K562 (cell line): ENCODE data around the gene TAS2R10. TPM values are rescaled to one million over a fixed set of nuclear protein-coding genes. Genes with fewer than 3 reads are reported as not detected.
A peak's percentile ranks its signal among the peaks of the same experiment; 100 is the strongest.

Source experiments
- ATAC-seq: fragments of 200-7000 bp; cut with Tn5 transposase; 3 replicates; pipeline ENCODE4 v1.9.1; 2020; ENCODE audit warnings: moderate library complexity
- BruUV-seq: library from RNA; stranded (reverse); fragments of 400-500 nt; replicated peaks from 2 replicates; lab custom pipeline; 2021; lab: Mats Ljungman, UMichigan
- CTCF ChIA-PET: fragments of 300-600 bp; formaldehyde crosslinking; extraction: SDS; loops from one replicate; lab custom pipeline; 2021; ENCODE audit warnings: low intra/inter-chr PET ratio; lab: Yijun Ruan, JAX
- POLR2A ChIA-PET: fragments of 300-600, 350-650 bp; sonication (Branson Sonifier 250); formaldehyde crosslinking; extraction: SDS; loops from one replicate; lab custom pipeline; 2021; ENCODE audit warnings: antibody characterized with exemption, inconsistent platforms; lab: Yijun Ruan, JAX
- DNase-seq, 4 experiments: peaks; one replicate each; pipeline versions ENCODE4 v3.0.0 to v3.0.0-alpha.2; 2011 to 2018; ENCODE audit warnings: low spot score in 3 of 4, mixed read lengths in 3 of 4; ENCODE audit errors: extremely low read depth in 1 of 4
- FAIRE-seq: peaks from 2 replicates; lab custom pipeline; 2011; peaks lifted over from hg19 to GRCh38; lab: Jason Lieb, UNC
- H2AFZ ChIP-seq: 2 replicates; pipeline ENCODE4 v1.6.0; 2011; ENCODE audit warnings: low read depth, low read length, control low read depth, inconsistent platforms
- H3K27ac ChIP-seq: fragments of 200-600 bp; 3 replicates; pipeline ENCODE4 v1.8.0; 2011; ENCODE audit warnings: low read depth, mild to moderate bottlenecking, control low read depth, inconsistent platforms, low read length, moderate library complexity, mixed read lengths; ENCODE audit errors: extremely low read depth
- H3K27me3 ChIP-seq, 2 experiments: fragments of 300-600 bp in 1 of 2; 2 replicates in 1 of 2; 3 replicates in 1 of 2; pipeline versions ENCODE4 v1.6.0 to v1.8.0; 2011; ENCODE audit warnings: inconsistent platforms in 2 of 2, low read length in 2 of 2, mild to moderate bottlenecking in 1 of 2, mixed read lengths in 1 of 2, moderate library complexity in 1 of 2; ENCODE audit not compliant: control insufficient read depth in 2 of 2, insufficient read depth in 2 of 2
- H3K36me3 ChIP-seq: fragments of 300-600 bp; 3 replicates; pipeline ENCODE4 v1.8.0; 2011; ENCODE audit warnings: mild to moderate bottlenecking, low read length, inconsistent platforms; ENCODE audit not compliant: control insufficient read depth, insufficient read depth
- H3K4me1 ChIP-seq, 2 experiments: fragments of 200-600 bp in 1 of 2; replicated peaks in 1 of 2; 2 replicates in 1 of 2; 3 replicates in 1 of 2; pipeline versions ENCODE4 v1.5.1 to v1.8.0; 2011; ENCODE audit warnings: inconsistent platforms in 2 of 2, low read length in 2 of 2, mild to moderate bottlenecking in 1 of 2, mixed read lengths in 1 of 2, moderate library complexity in 1 of 2; ENCODE audit not compliant: control insufficient read depth in 2 of 2, insufficient read depth in 2 of 2
- H3K4me2 ChIP-seq: 2 replicates; pipeline ENCODE4 v1.6.1; 2011; ENCODE audit warnings: low read length, control low read depth, inconsistent platforms, mixed read lengths; ENCODE audit not compliant: insufficient read depth
- H3K4me3 ChIP-seq: fragments of 200-600 bp; sonication (generic), shearing (Covaris generic); 2 replicates; pipeline ENCODE4 v1.5.1; 2016; ENCODE audit warnings: control low read depth, inconsistent platforms
- H3K79me2 ChIP-seq: fragments of 200-600 bp; 3 replicates; pipeline ENCODE4 v1.8.0; 2011; ENCODE audit warnings: low read length, inconsistent platforms; ENCODE audit not compliant: control insufficient read depth, insufficient read depth
- H3K9ac ChIP-seq, 2 experiments: 2 replicates each; pipeline versions ENCODE4 v1.6.0 to v1.6.1; 2011; ENCODE audit warnings: low read depth in 2 of 2, low read length in 2 of 2, control low read depth in 1 of 2, inconsistent platforms in 1 of 2, mild to moderate bottlenecking in 1 of 2, mixed read lengths in 1 of 2; ENCODE audit not compliant: insufficient read depth in 1 of 2
- H3K9me1 ChIP-seq: one replicate; pipeline ENCODE4 v1.6.0; 2011; ENCODE audit warnings: inconsistent platforms, mild to moderate bottlenecking, low read length, moderate library complexity; ENCODE audit not compliant: control insufficient read depth, insufficient read depth
- H3K9me3 ChIP-seq: replicated peaks from 2 replicates; pipeline ENCODE4 v1.5.1; 2011; ENCODE audit warnings: low read depth, low read length, inconsistent platforms; ENCODE audit not compliant: control insufficient read depth, insufficient read depth
- H4K20me1 ChIP-seq: replicated peaks from 2 replicates; pipeline ENCODE4 v1.6.1; 2011; ENCODE audit warnings: low read length, inconsistent platforms, mixed read lengths; ENCODE audit not compliant: control insufficient read depth, insufficient read depth
- CBX8 ChIP-seq: fragments of 200-600 bp; sonication (generic); IDR thresholded peaks from 2 replicates; pipeline ENCODE4 v1.6.1; 2012; ENCODE audit warnings: borderline replicate concordance, mixed run types, low read depth, mild to moderate bottlenecking, moderate library complexity, mixed read lengths, low read length, control low read depth, inconsistent platforms; ENCODE audit not compliant: poor library complexity, severe bottlenecking; ENCODE audit errors: extremely low read depth
- CCNT2 ChIP-seq: IDR thresholded peaks from 2 replicates; pipeline ENCODE4 v1.6.1; 2011; ENCODE audit warnings: borderline replicate concordance, low read depth, mild to moderate bottlenecking, moderate library complexity, mixed read lengths, low read length; ENCODE audit not compliant: insufficient read length; ENCODE audit errors: extremely low read depth
- CEBPG ChIP-seq, 3 experiments: fragments of 200-800 bp in 1 of 3; sonication (Bioruptor generic) in 1 of 3; sonication (generic) in 1 of 3; formaldehyde crosslinking in 1 of 3; IDR thresholded peaks in 2 of 3; conservative IDR thresholded peaks in 1 of 3; 2 replicates each; pipeline versions ENCODE4 v1.6.1 to v1.8.0; 2016 to 2022; ENCODE audit warnings: missing compliant biosample characterization in 2 of 3, missing genetic modification characterization in 2 of 3, mild to moderate bottlenecking in 1 of 3, missing genetic modification reagents in 1 of 3
- HMG20B ChIP-seq: fragments of 250-450 bp; sonication (Bioruptor Pico); IDR thresholded peaks from 2 replicates; pipeline ENCODE4 v1.5.0; 2021; ENCODE audit warnings: mild to moderate bottlenecking
- POLR2A ChIP-seq: fragments of 450-650 bp; conservative IDR thresholded peaks from 2 replicates; pipeline ENCODE4 v1.6.1; 2016
- PPARD ChIP-seq: fragments of 250-450 bp; sonication (Bioruptor Pico); IDR thresholded peaks from 2 replicates; pipeline ENCODE4 v1.8.0; 2022; ENCODE audit warnings: inconsistent platforms, mild to moderate bottlenecking, moderate library complexity
- SREBF2 ChIP-seq: sonication (generic); formaldehyde crosslinking; IDR thresholded peaks from 2 replicates; pipeline ENCODE4 v1.4.0; 2020; ENCODE audit warnings: mild to moderate bottlenecking, missing genetic modification reagents
- ZNF134 ChIP-seq: fragments of 250-450 bp; sonication (Bioruptor Pico); conservative IDR thresholded peaks from 2 replicates; pipeline ENCODE4 v1.4.0; 2020
- WGBS: fragments of 100-300 bp; shearing (Covaris generic); methylation state at CpG from one replicate; pipeline ENCODE4 v1.1.6; 2016; ENCODE audit warnings: low coverage, mixed read lengths; ENCODE audit not compliant: insufficient coverage; ENCODE audit errors: missing lambda C conversion rate; 5-methylcytosine and 5-hydroxymethylcytosine counted together
- in situ Hi-C: fragments of 300-500 bp; cut with MboI; formaldehyde crosslinking; loops from 4 replicates; pipeline ENCODE4 v1.15.0; 2018; ENCODE audit warnings: inconsistent platforms, mixed read lengths
- intact Hi-C: fragments of 100-400 bp; cut with micrococcal nuclease; formaldehyde crosslinking; loops from 2 replicates; pipeline ENCODE4 v1.14.2; 2022
- polyA plus RNA-seq, 8 experiments: library from polyadenylated mRNA; depleted of rRNA in 4 of 8; stranded (reverse) in 5 of 8; unstranded in 3 of 8; fragments of >200 nt; fragmentation: Nextera tagmentation in 2 of 8; fragmentation: Illumina TruSeq in 1 of 8; extraction: Ambion mirVana in 2 of 8; extraction: Trizol in 1 of 8; gene quantifications; 2 replicates each; pipeline versions ENCODE4 v1.2.1 to v1.2.3, GENCODE V29; 2011 to 2014; ENCODE audit warnings: inconsistent platforms in 1 of 8, missing spikeins in 1 of 8
- total RNA-seq, 7 experiments: library from RNA; depleted of rRNA in 6 of 7; stranded (reverse); fragments of >200 nt in 6 of 7; fragmentation: Illumina TruSeq in 2 of 7; extraction: Trizol in 2 of 7; gene quantifications; 2 replicates each; pipeline versions ENCODE4 v1.2.1 to v1.2.3, GENCODE V29; 2011 to 2021; ENCODE audit warnings: low replicate concordance in 1 of 7

The TAS2R10 gene
- total and polyA plus RNA-seq, 9 of the 15 experiments (the other 6 are each of a cell fraction or from before 2014, with no cell fraction given), result 0.22 to 0.51 TPM; not detected in 7

- no peaks in the 10 kb centered on the region for H3K36me3 ChIP-seq
- H3K4me3 ChIP-seq, result no peak overlapping the region
- ChIA-PET CTCF (no interaction called here), POLR2A (interaction anchor here (0.7 kb wide), 1 partner anchor 9 kb away, joined by 3 read pairs; no protein-coding TSS in a partner anchor)
- H3K9me3 ChIP-seq, result no peaks in the 10 kb centered on the region
- no peaks in the 10 kb centered on the region for H4K20me1 ChIP-seq
- no TSS peak for BruUV-seq
- H2AFZ ChIP-seq, result no peak overlapping the region
- ATAC-seq, result no peak
- no peaks in the 10 kb centered on the region for H3K79me2 ChIP-seq
- no peaks in the 10 kb centered on the region for H3K9me1 ChIP-seq
- intact Hi-C loops, result no loop called here
- H3K9ac ChIP-seq, result no peak overlapping the region
- TF ChIP-seq CEBPG (CRISPR knock-in tag; IDR thresholded peaks at IDR 0.05), result no peak
- TF ChIP-seq CEBPG (tag; conservative IDR thresholded peaks at IDR 0.05 in 1 of 2, IDR thresholded peaks at IDR 0.05 in 1 of 2), result no peak
- TF ChIP-seq ZNF134 (CRISPR knock-in tag), result no peak
- TF ChIP-seq CCNT2, result no peak
- TF ChIP-seq HMG20B, result no peak
- TF ChIP-seq SREBF2 (CRISPR knock-in tag), result no peak
- peak; percentile 91 for TF ChIP-seq CBX8
- no peak for TF ChIP-seq PPARD (CRISPR knock-in tag)
- no peak for TF ChIP-seq POLR2A
- TF ChIP-seq, all 486 proteins: peak for 1
- H3K27me3 ChIP-seq, result no peaks in the 10 kb centered on the region
- no peaks in the 10 kb centered on the region for H3K4me1 ChIP-seq
- 0% methylated on average over 3 of the region's 3 CpGs for WGBS
- no peak for DNase-seq
- no peak overlapping the region for H3K4me2 ChIP-seq
- no peak for FAIRE-seq
- in situ Hi-C loops, result no loop called here
- no peak overlapping the region for H3K27ac ChIP-seq
Observed at GRCh38 chr12:10811883-10812536, 14.1 kb downstream of the TAS2R10 start.
